Vagina (tissue), 2 donors: ENCODE results near the gene DRICH1.

Experiments
- CTCF ChIP-seq, 3 experiments: fragments of 450-650 bp in 2 of 3; fragments of 200-600 bp in 1 of 3; sonication (generic) in 1 of 3; IDR thresholded peaks; one replicate each; pipeline ENCODE4 v1.5.1; 2017 to 2019; ENCODE audit warnings: antibody characterized with exemption in 3 of 3, mild to moderate bottlenecking in 2 of 3, moderate library complexity in 2 of 3
- POLR2AphosphoS5 ChIP-seq, 2 donors: sonication (generic); formaldehyde crosslinking; IDR thresholded peaks; one replicate each; pipeline ENCODE4 v1.9.0; 2017; ENCODE audit warnings: antibody characterized with exemption in 2 of 2, mild to moderate bottlenecking in 2 of 2, low read depth in 1 of 2; ENCODE audit not compliant: insufficient read depth in 1 of 2

GRCh38 chr22:23603266-23603665, 28.9 kb downstream of the DRICH1 start:
- TF ChIP-seq CTCF (IDR thresholded peaks at IDR 0.05) = no peak
- no peak for TF ChIP-seq POLR2AphosphoS5 (IDR thresholded peaks at IDR 0.05; ENCODE audit: insufficient read depth in 1 of 2, low read depth in 1 of 2)
